GM21367 (cell line): ENCODE data around the gene DFFB.

Source experiments
- ATAC-seq: cut with Tn5 transposase; IDR thresholded peaks from one replicate; pipeline ENCODE4 v1.9.1; 2021; ENCODE audit not compliant: unreplicated experiment

DFFB gene

GRCh38 chr1:3894626-3895278, 37.5 kb downstream of the DFFB start:
- no peak for ATAC-seq

- ATAC-seq = no peak
These were observed 38.1 kb downstream of the DFFB start for GRCh38 chr1:3895279-3895950.

- no peak for ATAC-seq
These were observed 38.7 kb downstream of the DFFB start for GRCh38 chr1:3895951-3896325.

- ATAC-seq = no peak
These were observed 39.2 kb downstream of the DFFB start for GRCh38 chr1:3896396-3897000.

GRCh38 chr1:3898475-3898735, 41.1 kb downstream of the DFFB start:
- ATAC-seq = no peak

GRCh38 chr1:3898994-3899753, 41.9 kb downstream of the DFFB start:
- ATAC-seq = no peak

GRCh38 chr1:3899754-3900149, 42.5 kb downstream of the DFFB start:
- ATAC-seq = peak; percentile 4

GRCh38 chr1:3900150-3900968, 43.1 kb downstream of the DFFB start, which contains the start of gene C1orf174:
C1orf174 (minus strand) TSS chr1:3900272; CDS start chr1:3900186, 86 bp downstream.
- peak; percentile 67 for ATAC-seq

GRCh38 chr1:3900969-3901529, 43.8 kb downstream of the DFFB start:
- ATAC-seq = peak; percentile 48

- no peak for ATAC-seq
These were observed 44.8 kb downstream of the DFFB start for GRCh38 chr1:3902111-3902511.

GRCh38 chr1:3902571-3903091, 45.4 kb downstream of the DFFB start:
- ATAC-seq = no peak

GRCh38 chr1:3903141-3904005, 46.1 kb downstream of the DFFB start:
- no peak for ATAC-seq

- ATAC-seq = no peak
These were observed 46.9 kb downstream of the DFFB start for GRCh38 chr1:3904006-3904842.

- ATAC-seq = no peak
These were observed 47.5 kb downstream of the DFFB start for GRCh38 chr1:3904843-3905185.

- no peak for ATAC-seq
These were observed 48.1 kb downstream of the DFFB start for GRCh38 chr1:3905266-3905952.

GRCh38 chr1:3905953-3906671, 48.8 kb downstream of the DFFB start:
- ATAC-seq = no peak

- ATAC-seq = no peak
These were observed 49.4 kb downstream of the DFFB start for GRCh38 chr1:3906672-3907020.
